PC-9 (cell line): ENCODE results near the gene PTPRT.

Experiments used
- EZH2 ChIP-seq: fragments of 200-600 bp; sonication (generic); IDR thresholded peaks from 2 replicates; pipeline ENCODE4 v1.8.0; 2017; ENCODE audit warnings: antibody characterized with exemption, low read depth
- TF ChIP-seq, protein P1 (sequence below): fragments of 200-600 bp; sonication (generic); conservative IDR thresholded peaks from 2 replicates; pipeline ENCODE4 v1.6.1; 2017; ENCODE audit warnings: mixed run types, antibody characterized with exemption, mild to moderate bottlenecking, moderate library complexity

DNA sequence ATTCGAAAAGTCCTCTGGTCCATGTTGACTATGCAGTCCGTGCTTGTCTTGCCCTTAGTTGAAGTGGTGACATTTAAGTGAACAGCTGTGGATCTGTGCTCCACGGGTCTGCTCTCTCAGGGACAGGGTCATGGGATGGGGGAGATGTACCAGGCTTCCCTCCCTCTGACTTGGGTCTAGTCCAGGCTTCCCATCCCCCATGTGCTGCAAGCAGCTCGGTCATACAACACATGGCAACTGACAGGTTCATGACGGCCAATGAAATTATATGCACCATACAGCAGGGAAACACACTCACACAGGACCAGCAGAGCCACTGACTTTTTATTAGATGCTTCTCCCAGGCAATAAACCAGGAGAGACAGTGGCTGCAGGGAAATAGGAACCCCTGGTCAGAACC is 201.4 kb downstream of the PTPRT start:
- TF ChIP-seq, protein P1, sequence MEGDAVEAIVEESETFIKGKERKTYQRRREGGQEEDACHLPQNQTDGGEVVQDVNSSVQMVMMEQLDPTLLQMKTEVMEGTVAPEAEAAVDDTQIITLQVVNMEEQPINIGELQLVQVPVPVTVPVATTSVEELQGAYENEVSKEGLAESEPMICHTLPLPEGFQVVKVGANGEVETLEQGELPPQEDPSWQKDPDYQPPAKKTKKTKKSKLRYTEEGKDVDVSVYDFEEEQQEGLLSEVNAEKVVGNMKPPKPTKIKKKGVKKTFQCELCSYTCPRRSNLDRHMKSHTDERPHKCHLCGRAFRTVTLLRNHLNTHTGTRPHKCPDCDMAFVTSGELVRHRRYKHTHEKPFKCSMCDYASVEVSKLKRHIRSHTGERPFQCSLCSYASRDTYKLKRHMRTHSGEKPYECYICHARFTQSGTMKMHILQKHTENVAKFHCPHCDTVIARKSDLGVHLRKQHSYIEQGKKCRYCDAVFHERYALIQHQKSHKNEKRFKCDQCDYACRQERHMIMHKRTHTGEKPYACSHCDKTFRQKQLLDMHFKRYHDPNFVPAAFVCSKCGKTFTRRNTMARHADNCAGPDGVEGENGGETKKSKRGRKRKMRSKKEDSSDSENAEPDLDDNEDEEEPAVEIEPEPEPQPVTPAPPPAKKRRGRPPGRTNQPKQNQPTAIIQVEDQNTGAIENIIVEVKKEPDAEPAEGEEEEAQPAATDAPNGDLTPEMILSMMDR = no peak
- TF ChIP-seq EZH2 = no peak
